GM23338 (cell line): ENCODE results near the gene MCC.

ENCODE experiments used
- CTCF ChIP-seq, 2 experiments: fragments of 200-600 bp in 1 of 2; sonication (generic) in 1 of 2; conservative IDR thresholded peaks; 2 replicates each; pipeline versions ENCODE4 v1.5.1 to v1.6.1; 2016 to 2017; ENCODE audit warnings: antibody characterized with exemption in 2 of 2, low read depth in 2 of 2, mild to moderate bottlenecking in 2 of 2, moderate library complexity in 1 of 2
- EZH2 ChIP-seq: fragments of 200-600 bp; sonication (generic); IDR thresholded peaks from one replicate; pipeline ENCODE4 v1.8.0; 2017; ENCODE audit warnings: antibody characterized with exemption, mild to moderate bottlenecking, low read depth; ENCODE audit not compliant: unreplicated experiment

- no peak for TF ChIP-seq CTCF (conservative IDR thresholded peaks at IDR 0.05; ENCODE audit: low read depth in 2 of 2)
- TF ChIP-seq EZH2: no peak
These were observed 395.6 kb downstream of the MCC start for GRCh38 chr5:113092683-113093082.
